Aorta (tissue), 5 donors: ENCODE data around the gene VTI1A. TPM values are rescaled to one million over a fixed set of nuclear protein-coding genes. Genes with fewer than 3 reads are reported as not detected.

Source experiments
- ATAC-seq: fragments of 200-7000 bp; cut with Tn5 transposase; one replicate; pipeline ENCODE4 v1.9.1; 2022; ENCODE audit warnings: moderate library complexity; ENCODE audit not compliant: low FRiP score
- DNase-seq, 2 donors: peaks; one replicate each; pipeline ENCODE4 v3.0.0-alpha.2; 2020
- H3K27ac ChIP-seq, 2 donors: one replicate each; pipeline ENCODE4 v1.5.1; 2013; ENCODE audit warnings: low read length in 2 of 2, mild to moderate bottlenecking in 2 of 2, moderate library complexity in 2 of 2, control low read depth in 1 of 2, inconsistent platforms in 1 of 2, low read depth in 1 of 2
- H3K27me3 ChIP-seq, 2 donors: one replicate each; pipeline ENCODE4 v1.6.1; 2013; ENCODE audit warnings: control low read depth in 1 of 2, low read length in 1 of 2, mild to moderate bottlenecking in 1 of 2, moderate library complexity in 1 of 2; ENCODE audit not compliant: insufficient read depth in 2 of 2, control insufficient read depth in 1 of 2
- H3K36me3 ChIP-seq, 2 donors: one replicate each; pipeline ENCODE4 v1.6.1; 2013; ENCODE audit warnings: control low read depth in 1 of 2, low read length in 1 of 2, mild to moderate bottlenecking in 1 of 2; ENCODE audit not compliant: insufficient read depth in 2 of 2, control insufficient read depth in 1 of 2
- H3K4me1 ChIP-seq, 2 donors: one replicate each; pipeline ENCODE4 v1.6.1; 2013; ENCODE audit warnings: low read length in 2 of 2, control low read depth in 1 of 2, mild to moderate bottlenecking in 1 of 2, moderate library complexity in 1 of 2; ENCODE audit not compliant: insufficient read depth in 2 of 2, control insufficient read depth in 1 of 2
- H3K4me3 ChIP-seq, 2 donors: one replicate each; pipeline ENCODE4 v1.5.1; 2013; ENCODE audit warnings: low read length in 2 of 2, control low read depth in 1 of 2, mild to moderate bottlenecking in 1 of 2
- H3K9me3 ChIP-seq: one replicate; pipeline ENCODE4 v1.6.1; 2013; ENCODE audit warnings: mild to moderate bottlenecking, low read length; ENCODE audit not compliant: control insufficient read depth
- WGBS, 2 donors: extraction: QIAGEN DNeasy Blood & Tissue Kit; methylation state at CpG; one replicate each; pipeline ENCODE4 v1.1.7; 2013; 5-methylcytosine and 5-hydroxymethylcytosine counted together
- intact Hi-C, 2 donors: fragments of 100-400 bp; cut with DNase I; formaldehyde crosslinking; loops; one replicate each; pipeline versions ENCODE4 v1.14.2 to v1.15.0; 2022
- polyA plus RNA-seq, 2 donors: library from polyadenylated mRNA; stranded (reverse); fragments of 200-250 nt; gene quantifications; one replicate each; pipeline ENCODE4 v1.2.3, GENCODE V29; 2013
- total RNA-seq, 2 donors: library from RNA; stranded (reverse); fragmentation: NEBNext Ultra II Directional; extraction: Animal tissue kit (Norgen Biotek cat#: 25700); gene quantifications; one replicate each; pipeline ENCODE4 v1.2.1, GENCODE V29; 2021
- donor health status: healthy with polysubstance abuse.
- donor health status: Bipolar disorder and iron deficiency.
- donor health status: DM: no; HTN: no; CAD: no.
- donor health status: DM: no; HTN: no; CAD: no.
- donor health status: DM: yes; HTN: yes; CAD: no.

Gene VTI1A
- total and polyA plus RNA-seq, 4 donors, result 8.6 to 43.1 (median 23.2) TPM

DNA sequence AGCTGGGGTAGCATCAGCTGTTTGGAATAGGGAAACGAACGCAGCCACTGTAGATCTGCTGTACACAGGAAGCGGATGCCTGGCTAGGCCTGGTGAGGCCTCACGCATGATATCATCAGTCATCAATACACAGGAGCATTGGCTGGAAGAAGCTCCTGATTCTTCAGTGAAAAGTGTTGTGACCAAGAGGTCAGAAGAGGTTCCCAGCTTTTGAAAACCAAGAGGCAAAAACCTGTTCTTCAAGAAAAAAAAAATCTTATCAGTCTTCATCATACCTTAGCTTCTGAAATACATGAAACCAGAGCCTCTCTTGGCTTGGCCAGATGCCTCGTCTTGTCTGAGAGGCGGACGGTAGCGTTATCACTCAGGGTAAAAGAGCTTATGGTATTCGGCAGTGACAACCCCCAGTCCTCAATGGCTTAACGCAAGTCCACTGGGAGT, 363.7 kb downstream of the VTI1A start:
- Histone ChIP-seq H3K27me3 (no peaks in the 10 kb centered on the region), H3K36me3 (no peaks in the 10 kb centered on the region), H3K4me1 (no peaks in the 10 kb centered on the region), H3K27ac (peak overlapping the region in 1 of 2 donors; percentile 10), H3K9me3 (no peaks in the 10 kb centered on the region), H3K4me3 (no peak overlapping the region)
- intact Hi-C loops, result loop anchor here in 1 of 2 donors (10.0 kb wide), 2 partner anchors 134 to 314 kb away; no protein-coding TSS in a partner anchor
- 96 to 98% methylated on average over 10 of the region's 10 CpGs for WGBS, 2 donors
- DNase-seq, result no peak
- no peak for ATAC-seq

DNA sequence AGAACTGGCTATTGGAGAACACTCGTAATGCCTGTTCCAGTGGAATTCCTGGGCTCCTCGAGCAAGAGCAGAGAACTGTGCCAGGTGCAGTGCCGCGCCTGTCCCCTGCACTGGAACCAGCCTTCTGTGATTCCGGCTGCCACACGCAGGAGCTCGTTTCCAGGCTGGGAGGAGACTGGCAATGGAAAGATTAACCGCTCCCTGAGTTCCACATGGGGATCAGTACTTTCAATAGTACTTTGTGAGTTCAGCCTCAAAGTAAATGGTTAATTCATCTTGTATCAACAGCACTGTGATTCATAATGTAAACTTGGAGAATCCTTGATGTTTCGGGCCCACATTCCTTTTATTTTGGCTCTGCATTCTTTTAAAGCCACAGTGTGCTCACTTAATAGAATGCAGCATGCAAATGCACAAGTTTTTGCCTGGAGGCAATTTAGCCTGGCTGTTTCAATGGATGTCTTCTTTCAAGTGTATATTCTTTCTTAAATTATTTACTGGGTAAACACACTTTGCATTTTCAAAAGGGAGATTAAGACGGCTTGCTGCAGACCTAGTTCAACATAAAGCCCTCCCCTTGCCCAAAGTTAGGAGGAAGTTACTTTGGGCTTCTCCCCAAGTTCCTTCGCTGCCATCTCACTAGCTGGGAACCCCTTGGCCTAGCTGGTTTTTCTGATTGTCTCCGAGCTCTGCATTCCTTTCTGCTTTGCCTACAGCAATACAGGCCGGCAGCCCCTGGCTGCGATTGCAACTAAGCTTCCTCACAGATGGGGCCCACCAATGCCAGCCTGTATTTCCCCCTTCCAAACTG, 364.9 kb downstream of the VTI1A start:
- intact Hi-C loops, result loop anchor here in 1 of 2 donors (10.0 kb wide), 2 partner anchors 133 to 313 kb away; no protein-coding TSS in a partner anchor
- DNase-seq, result peak; percentile 87 to 88
- WGBS, 2 donors, result 3 to 6% methylated on average over 14 of the region's 14 CpGs
- Histone ChIP-seq H3K4me3 (no peak overlapping the region), H3K27ac (peak overlapping the region in 1 of 2 donors; percentile 39), H3K36me3 (no peaks in the 10 kb centered on the region), H3K9me3 (no peaks in the 10 kb centered on the region), H3K4me1 (no peaks in the 10 kb centered on the region), H3K27me3 (no peaks in the 10 kb centered on the region)
- peak; percentile 85 for ATAC-seq

- no peak for DNase-seq
- H3K27me3 ChIP-seq, result no peaks in the 10 kb centered on the region
- H3K27ac ChIP-seq, result peak overlapping the region in 1 of 2 donors; percentile 35
- no peaks in the 10 kb centered on the region for H3K9me3 ChIP-seq
- intact Hi-C loops, result loop anchor here in 1 of 2 donors (10.0 kb wide), 2 partner anchors 132 to 312 kb away; no protein-coding TSS in a partner anchor
- no peaks in the 10 kb centered on the region for H3K36me3 ChIP-seq
- H3K4me1 ChIP-seq, result no peaks in the 10 kb centered on the region
- ATAC-seq, result no peak
- WGBS, 2 donors, result 81 to 88% methylated on average over 3 of the region's 3 CpGs
- H3K4me3 ChIP-seq, result no peak overlapping the region
Observed at GRCh38 chr10:112812586-112812985, 365.6 kb downstream of the VTI1A start.

DNA sequence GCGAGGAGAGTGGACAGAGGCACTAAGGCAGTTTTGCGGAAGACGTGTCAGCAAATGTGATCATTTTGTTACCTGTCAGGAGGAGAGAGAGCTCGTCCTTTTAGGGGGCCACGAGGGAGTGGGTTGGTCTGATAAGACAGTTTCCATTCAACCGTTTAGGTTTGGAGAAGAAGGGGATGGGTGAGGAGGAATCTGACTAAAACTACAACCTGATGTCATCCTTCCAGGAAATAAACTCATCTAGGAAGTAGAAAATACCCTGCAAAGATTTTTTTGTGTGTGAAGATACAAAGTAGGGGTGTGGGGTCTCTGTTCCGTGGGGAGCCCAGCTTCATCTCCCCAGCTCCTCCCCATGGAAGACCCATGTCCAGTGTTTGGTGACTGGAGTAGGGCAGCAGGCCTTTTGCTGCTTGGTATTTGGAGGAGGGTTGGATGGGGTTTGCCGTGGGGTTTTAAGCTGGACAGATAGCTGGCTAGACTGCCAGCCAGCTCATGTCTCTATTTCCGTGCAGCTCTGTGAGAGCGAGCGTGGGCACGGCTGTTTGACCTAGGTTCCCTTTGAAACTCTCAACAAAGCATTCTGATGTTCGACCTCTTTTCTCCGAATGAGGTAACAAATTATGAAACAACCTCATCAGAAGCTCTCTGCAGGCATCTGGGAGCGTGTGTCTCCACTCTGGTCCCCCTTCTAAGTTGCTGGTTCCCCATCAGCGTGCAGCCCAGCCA, 367.0 kb downstream of the VTI1A start:
- H3K27ac ChIP-seq, result no peak overlapping the region
- 95 to 96% methylated on average over 16 of the region's 16 CpGs for WGBS, 2 donors
- H3K27me3 ChIP-seq, result no peaks in the 10 kb centered on the region
- H3K4me3 ChIP-seq, result no peak overlapping the region
- no peaks in the 10 kb centered on the region for H3K36me3 ChIP-seq
- H3K4me1 ChIP-seq, result no peaks in the 10 kb centered on the region
- H3K9me3 ChIP-seq, result no peaks in the 10 kb centered on the region
- DNase-seq, result no peak
- ATAC-seq, result no peak
- intact Hi-C loops, result loop anchor here in 1 of 2 donors (10.0 kb wide), 2 partner anchors 131 to 311 kb away; no protein-coding TSS in a partner anchor

DNA sequence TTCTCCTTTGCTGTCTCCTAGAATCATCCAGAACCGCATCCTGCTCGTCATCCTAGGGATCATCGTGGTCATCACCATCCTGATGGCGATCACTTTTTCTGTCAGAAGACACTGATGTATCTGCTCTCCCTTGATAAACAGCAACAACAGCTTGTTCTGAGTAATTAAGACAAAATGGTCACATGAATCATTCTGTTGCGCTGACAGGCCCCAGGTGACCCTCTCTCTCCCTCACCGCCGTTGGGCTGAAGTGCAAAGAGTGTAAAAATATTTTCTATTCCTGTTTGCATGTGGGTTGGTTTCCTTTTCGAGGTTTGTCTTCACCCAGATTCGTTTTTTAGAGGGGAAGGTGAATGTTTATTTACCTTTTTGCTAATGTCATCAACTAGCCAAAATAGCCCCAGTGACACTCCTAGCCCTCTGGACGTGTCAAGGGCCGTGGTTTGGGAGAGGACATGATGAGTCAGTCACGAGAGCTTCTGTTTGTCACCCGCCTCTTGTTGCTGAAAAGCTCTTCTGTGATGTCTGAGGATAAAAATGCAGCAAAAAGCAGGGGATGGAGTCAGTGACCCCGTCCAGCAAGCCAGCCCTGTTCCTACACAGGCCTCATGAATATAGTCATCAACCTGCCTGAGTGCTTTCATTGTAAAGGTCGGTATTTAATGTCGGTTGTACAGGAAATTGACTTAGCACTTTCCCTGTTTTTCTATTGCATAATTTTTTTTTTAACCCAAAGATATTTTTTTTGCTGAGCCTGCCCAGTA, 368.4 kb downstream of the VTI1A start:
- no peaks in the 10 kb centered on the region for H3K9me3 ChIP-seq
- H3K4me1 ChIP-seq, result no peaks in the 10 kb centered on the region
- no peak for ATAC-seq
- H3K4me3 ChIP-seq, result no peak overlapping the region
- no peak overlapping the region for H3K27ac ChIP-seq
- no peak for DNase-seq
- 53% methylated on average over 16 of the region's 16 CpGs for WGBS, 2 donors
- intact Hi-C loops, result loop anchor here in 1 of 2 donors (10.0 kb wide), 2 partner anchors 129 to 309 kb away; no protein-coding TSS in a partner anchor
- no peaks in the 10 kb centered on the region for H3K27me3 ChIP-seq
- no peaks in the 10 kb centered on the region for H3K36me3 ChIP-seq

DNA sequence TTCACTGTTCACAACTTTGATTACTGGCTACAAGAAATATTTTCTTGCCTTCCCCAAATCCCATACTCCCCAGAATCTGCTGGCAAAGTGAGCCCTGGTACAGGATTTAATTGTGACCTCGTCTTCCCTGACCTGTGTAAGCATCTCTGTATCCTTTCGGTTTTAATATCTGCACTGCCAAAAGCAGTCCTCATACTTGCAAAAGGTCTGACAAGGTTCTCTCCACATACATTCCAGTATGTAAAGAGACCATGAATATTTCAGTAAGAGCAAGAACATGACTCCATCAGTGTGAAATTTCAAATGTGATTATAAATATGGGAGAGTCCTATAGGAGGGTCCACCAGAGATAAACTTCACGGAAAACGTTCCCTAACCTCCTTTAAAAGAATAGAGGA, 369.0 kb downstream of the VTI1A start:
- H3K27ac ChIP-seq, result no peak overlapping the region
- DNase-seq, result no peak
- no peaks in the 10 kb centered on the region for H3K4me1 ChIP-seq
- no peaks in the 10 kb centered on the region for H3K9me3 ChIP-seq
- ATAC-seq, result no peak
- intact Hi-C loops, result loop anchor here in 1 of 2 donors (10.0 kb wide), 2 partner anchors 129 to 309 kb away; no protein-coding TSS in a partner anchor
- no peak overlapping the region for H3K4me3 ChIP-seq
- 55 to 59% methylated on average over 4 of the region's 4 CpGs for WGBS, 2 donors
- no peaks in the 10 kb centered on the region for H3K36me3 ChIP-seq
- H3K27me3 ChIP-seq, result no peaks in the 10 kb centered on the region

GRCh38 chr10:112816891-112817290, 369.9 kb downstream of the VTI1A start:
- intact Hi-C loops, result loop anchor here in 1 of 2 donors (10.0 kb wide), 2 partner anchors 128 to 308 kb away; no protein-coding TSS in a partner anchor
- H3K27me3 ChIP-seq, result no peaks in the 10 kb centered on the region
- no peaks in the 10 kb centered on the region for H3K36me3 ChIP-seq
- no peaks in the 10 kb centered on the region for H3K4me1 ChIP-seq
- WGBS, 2 donors, result 86 to 91% methylated on average over 13 of the region's 13 CpGs
- DNase-seq, result no peak
- H3K9me3 ChIP-seq, result no peaks in the 10 kb centered on the region
- no peak overlapping the region for H3K27ac ChIP-seq
- no peak overlapping the region for H3K4me3 ChIP-seq
- no peak for ATAC-seq
